Measurements from ENCODE around the gene TRMT1.
A peak's percentile ranks its signal among the peaks of the same experiment; 100 is the strongest.

TRMT1 gene

DNA sequence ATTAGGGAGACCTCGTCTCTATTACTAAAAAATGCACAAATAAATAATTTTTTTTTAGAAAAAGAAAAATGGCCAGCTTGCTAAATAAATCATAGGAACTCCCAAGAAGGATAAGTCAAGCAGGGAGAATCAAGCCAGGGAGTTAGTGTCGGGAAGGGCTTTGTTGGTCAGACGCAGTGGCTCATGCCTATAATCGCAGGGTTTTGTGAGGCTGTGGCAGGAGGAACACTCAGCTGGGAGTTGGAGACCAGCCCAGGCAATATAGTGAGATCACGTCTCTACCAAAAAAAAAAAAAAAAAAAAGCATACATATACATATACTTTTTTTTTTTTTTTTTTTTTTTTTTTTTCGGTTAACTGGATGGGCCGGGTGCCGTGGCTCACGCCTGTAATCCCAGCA, 10.5 kb upstream of the TRMT1 start:
- no peak for DNase-seq (ENCODE audit: low read depth, low spot score)

DNA sequence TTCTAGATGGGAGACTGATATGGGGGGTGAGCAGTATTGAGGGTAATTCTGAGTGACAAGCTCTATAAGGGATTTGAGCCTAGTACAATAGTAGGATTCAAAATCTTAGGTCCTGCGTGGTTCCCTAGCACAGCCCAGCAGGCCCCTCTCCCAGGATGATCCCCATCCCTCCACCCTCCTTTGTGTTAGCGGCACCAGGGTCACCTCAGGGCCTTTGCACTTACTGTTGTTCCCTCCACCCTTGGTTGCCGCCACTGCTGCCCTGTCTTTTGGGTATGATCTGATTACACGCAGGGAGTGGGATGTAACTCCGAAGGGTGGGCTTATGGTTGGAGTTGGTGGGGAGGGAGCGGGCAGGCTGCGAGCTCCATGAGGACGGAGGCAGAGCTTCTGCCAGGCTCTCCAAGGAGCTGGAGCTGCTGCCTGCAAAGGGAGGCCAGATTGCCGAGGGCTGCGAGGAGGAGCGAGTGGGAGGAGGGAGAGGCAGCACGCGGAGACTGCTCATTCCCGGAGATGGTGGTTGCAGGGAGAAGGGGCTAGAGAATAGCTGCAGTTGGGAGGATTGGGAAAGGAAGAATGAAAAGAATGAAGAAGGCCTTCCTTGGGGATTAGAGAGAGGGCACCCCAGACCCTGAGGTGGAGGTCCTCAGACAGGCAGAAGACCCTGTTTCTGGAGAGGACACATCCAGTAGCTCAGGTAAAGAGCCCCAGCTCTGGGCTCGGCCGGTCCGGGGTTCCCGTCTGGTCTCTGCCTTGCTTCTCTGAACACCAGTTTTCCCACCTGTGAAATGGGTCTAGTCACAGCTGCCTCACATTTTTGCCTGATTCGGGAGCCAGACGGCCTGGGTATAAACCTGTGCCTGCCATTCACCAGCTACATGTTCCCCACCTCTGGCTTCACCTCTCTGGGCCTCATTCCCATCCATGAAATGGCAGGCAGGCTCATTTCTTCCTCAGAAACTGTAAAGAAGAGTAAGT, 6.7 kb upstream of the TRMT1 start:
- DNase-seq (ENCODE audit: low read depth, low spot score): no peak

DNA sequence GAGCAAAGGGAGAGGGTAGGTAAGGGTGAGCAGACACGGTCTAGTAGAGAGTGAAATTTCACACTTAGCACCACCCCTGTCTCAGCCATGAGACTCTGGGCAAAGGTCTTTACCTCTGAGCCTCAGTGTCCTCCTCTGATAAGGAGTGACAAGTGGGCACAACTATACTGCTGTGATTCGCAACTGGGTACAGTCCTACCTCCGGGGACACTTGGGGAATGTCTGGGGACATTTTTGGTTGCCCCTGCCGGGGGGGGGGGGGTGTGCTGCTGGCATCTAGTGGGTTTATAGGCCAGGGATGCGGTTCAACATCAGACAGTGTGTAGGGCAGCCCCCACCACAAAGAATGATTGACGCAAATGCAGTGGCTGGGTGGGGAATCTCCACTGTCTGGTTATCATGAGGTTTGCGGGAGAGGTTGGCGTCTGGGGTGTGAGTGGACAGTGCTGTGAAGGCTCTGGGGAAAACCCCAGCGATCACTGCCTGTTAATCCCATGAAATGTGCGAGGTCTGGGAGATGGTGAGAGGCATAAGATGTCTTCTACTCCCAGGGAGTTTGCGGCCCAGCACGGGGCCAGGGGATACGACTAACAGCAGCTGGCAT, 5.8 kb upstream of the TRMT1 start:
- DNase-seq (ENCODE audit: low read depth, low spot score): no peak

DNA sequence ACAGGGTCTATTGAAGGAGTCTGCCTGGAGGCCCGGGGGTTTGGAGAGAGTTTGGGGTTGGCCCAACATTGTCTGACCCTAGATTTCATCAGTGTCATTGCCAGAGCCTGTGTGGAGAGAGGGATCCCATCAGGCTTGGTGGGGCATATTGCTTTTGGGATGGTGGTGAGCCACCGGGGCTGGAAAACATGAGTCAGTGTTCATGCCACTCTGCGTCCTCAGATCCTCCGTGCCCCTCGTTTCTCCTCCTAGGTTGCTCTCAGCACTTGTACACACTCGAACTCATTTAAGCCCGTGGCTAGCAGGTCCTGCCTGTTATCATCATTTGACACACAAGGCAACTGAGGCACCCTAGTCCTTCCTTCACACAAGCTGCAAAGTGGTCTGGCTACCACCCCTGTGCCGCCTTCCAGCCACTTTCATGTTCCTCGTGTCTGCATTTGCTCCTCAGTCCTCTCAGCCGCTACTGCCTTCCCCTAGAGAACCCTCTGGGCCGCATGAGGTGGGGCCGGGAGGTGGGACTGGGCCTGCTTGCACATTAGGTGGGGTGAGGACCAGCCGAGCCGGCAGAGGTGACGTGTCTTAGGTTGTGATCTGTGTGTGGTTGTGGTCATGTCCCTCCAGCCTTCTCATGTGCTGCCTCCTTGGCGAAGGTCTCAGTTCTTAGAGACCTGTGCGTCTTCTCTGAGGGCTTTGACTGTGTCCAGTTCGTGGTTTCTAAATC, 5.2 kb upstream of the TRMT1 start:
- DNase-seq (ENCODE audit: low read depth, low spot score): no peak

DNA sequence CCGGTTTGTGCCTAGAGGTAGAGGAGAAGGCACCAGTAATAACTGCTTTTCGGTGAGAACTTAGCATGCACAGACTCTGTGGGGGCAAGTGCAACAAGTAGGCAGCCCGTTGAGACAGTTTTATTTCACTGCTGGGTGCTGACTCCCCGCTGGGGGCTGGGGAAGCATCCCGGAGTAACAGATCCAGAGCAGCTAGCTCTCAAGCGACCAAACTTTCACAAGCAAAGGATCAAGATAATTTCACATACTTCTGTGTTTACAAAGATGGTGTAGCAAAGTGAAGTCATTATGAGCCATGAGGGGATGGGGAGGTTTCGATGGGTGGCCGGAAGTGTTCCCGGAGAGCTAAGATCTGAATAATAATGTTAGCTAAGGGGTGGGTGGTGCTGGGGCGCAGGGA, 4.3 kb upstream of the TRMT1 start:
- DNase-seq (ENCODE audit: low read depth, low spot score): no peak

DNA sequence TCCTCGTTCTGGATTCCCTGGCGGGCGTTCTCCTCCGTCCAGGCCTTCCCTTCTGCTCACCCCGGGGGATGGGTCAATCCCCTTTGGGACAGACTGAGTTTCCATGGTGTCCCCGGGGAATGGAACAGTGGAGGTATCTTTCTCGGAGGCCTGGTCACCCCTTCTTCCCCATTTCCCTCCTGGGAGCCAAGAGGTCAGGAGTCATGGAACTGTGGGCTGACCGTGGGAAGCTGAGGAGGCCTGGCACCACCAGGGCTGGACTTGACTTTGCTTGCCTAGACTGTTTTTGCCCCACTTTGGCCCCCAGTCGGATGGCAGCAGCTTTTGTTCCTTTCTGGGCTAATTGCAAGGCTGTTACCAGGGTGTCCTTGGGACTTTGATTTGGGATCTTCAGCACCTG, 3.5 kb upstream of the TRMT1 start:
- no peak for DNase-seq (ENCODE audit: low read depth, low spot score)

DNA sequence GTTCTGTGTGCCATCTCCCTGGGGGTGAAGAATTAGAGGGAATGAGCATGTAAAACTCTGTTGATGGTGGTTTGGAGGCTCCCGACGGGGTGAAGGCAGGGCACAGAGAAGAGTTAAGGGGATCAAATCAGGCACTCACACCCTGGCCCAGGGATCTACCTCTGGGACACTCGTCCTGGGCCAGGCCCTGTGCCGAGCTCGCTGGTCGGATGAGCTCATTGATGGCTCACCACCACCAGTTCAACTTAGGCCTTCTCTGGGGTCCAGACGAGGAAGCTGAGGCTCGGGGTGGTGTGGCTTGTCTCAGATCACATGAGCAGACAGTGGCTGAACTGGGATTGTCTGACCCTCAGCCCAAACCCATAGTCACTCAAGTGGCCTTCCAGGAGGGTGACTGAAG, 3.1 kb upstream of the TRMT1 start:
- no peak for DNase-seq (ENCODE audit: low read depth, low spot score)

DNA sequence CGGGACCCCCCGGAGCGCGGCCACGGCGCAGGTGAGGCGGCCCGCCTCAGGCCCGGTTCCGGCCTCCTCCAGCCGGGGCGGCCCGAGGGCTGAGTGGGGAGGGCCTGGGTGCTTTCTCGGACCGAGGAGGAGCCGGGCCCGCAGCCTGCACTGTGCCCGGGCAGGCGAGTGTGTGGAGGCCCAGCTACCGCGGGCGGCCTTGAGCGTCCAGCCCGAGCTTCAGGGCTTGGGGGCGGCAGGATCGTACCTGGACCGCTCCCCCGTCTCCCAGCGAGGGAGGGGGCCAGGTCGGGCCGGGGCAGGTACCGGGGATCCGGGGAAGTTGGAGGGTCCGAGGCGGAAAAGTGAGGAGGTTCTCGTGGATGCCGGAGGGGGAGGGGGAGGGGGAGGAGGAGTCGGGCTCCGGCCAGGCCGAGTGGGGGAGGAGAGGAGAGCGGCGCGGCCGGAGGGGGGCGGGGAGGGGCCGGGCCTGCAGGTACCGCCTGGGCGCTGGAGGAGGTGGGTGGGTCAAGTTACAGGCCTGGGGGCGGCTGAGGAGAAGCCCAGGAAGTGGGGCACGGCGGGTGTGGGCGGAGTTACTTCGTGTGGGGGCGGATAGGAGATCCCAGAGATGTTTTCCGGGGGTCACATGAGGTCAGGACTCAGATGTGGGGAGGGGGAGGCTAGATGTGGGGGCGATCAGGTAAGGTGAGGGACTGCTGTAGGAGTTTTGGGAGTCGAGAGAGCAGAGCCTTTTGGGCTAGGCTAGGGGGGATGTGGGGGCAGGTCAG, 2.1 kb upstream of the TRMT1 start:
- no peak for DNase-seq (ENCODE audit: low read depth, low spot score)

DNA sequence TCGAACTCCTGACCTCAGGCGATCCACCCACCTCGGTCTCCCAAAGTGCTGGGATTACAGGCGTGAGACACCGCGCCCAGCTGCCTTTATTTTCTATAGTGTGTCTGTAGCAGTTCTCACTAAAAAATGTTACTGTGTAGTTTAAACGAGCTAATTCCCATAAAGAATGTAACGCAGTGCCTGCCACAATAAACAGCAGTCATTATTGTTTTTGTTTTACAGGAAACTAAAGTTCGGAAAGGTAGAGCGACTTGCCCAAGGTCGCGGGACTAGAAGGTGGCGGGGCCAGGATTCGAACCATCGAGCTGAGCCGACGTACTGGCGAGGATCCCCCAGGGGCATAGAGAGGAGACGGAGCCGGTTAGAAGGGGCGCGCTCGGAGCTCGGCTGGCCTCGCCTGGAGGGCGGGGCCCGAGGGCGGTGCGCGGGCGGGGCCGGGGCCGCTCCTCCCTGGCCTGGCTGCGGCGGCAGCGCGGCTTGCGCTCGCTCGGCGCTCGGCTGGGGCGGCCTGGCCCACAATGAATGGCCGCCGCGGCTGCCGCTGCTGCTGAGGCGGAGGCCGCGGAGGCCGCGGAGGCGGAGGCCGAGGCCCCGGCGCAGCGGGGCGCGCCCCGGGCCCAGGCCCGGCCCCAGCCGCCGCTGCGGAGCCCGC, 1.4 kb upstream of the TRMT1 start, which contains the start of gene NACC1:
Gene NACC1 (plus strand): TSS at position 493 of the 652 bp plus-strand sequence. CDS start 16,944 bp downstream, outside the sequence.
- DNase-seq (ENCODE audit: low read depth, low spot score): peak; percentile 82

DNA sequence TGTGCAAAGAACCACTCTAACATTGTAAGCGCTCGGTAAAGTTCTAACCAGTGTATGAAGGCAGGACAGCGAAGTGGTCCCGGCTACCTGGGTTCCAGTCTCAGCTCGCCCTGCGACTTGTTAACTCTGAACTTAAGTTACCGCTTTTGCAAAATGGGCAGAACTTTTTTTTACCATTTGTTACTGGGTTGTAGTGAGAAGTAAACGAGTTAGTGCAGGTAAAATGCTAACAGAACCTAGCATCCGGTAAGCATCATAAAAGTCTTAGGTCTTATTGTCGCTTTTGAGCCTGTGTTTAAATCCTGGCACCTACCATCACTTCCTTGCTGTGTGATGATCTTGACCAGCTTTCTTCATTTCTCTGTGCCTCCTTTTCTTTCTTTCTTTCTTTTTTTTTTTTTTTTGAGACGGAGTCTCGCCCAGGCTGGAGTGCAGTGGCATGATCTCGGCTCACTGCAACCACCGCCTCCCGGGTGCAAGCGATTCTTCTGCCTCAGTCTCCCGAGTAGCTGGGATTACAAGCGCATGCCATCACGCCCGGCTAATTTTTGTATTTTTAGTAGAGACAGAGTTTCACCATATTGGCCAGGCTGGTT, 734 bp upstream of the TRMT1 start:
- no peak for DNase-seq (ENCODE audit: low read depth, low spot score)

DNA sequence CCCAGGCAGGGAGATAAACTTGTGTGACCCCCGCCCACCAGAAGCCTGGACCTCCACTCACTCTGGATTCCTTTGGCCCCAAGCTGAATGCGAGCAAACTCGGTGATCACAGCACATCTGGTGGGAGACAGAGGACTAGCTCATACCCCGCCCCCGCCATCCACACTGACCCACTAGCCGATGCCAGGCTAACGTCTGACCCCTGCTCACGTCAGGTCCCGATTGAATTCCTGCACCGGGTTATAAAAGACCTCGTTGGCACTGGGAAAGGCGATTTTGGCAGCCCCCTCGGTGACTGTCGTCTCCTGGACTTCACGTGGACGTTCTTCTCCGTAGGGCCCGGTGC, 631 bp downstream of the TRMT1 start:
- no peak for DNase-seq (ENCODE audit: low read depth, low spot score)

DNA sequence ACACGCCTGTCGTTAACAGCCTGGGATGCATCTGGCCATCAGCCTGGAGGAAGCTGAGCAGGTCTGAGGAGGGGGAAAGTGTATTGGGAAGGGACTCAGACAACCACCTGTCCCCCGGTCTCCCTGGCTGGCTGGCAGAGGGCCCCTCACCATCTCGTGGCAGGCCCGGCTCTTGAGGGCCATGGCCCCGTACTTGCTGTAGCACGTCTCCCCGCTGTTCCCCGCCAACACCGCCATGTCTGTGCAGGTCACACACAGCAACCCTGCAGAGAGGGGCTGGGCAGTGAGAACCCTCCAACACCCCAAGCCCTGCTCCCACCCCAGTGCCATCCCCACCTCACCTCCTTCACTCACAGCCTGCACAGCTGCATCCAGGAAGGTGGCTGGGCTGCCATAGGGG, 4.0 kb downstream of the TRMT1 start:
- no peak for DNase-seq (ENCODE audit: low read depth, low spot score)

DNA sequence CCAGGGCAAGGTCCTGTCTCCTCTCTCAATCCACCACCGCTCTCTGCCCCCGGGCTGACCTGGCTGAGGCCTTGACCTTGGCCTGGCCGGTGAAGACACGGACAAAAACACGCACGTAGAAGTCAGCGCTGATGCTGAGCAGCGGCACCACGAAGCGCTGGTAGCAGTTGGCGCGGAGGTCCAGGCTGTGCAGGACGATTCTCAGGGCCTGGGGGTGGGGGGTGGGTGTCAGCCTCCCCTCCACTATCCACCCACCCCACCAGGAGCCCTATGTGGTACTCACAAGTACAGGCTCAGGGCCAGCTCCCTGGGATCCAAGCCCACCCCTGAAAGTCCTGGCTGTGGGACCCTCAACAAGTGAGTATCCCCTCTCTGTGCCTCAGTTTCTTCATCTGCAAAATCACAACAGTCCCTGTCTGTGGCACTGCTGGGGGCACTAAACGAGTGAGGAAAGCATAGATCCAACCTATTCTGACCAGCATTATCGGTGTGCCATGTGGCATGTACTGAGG, 6.4 kb downstream of the TRMT1 start:
- DNase-seq (ENCODE audit: low read depth, low spot score): no peak

DNA sequence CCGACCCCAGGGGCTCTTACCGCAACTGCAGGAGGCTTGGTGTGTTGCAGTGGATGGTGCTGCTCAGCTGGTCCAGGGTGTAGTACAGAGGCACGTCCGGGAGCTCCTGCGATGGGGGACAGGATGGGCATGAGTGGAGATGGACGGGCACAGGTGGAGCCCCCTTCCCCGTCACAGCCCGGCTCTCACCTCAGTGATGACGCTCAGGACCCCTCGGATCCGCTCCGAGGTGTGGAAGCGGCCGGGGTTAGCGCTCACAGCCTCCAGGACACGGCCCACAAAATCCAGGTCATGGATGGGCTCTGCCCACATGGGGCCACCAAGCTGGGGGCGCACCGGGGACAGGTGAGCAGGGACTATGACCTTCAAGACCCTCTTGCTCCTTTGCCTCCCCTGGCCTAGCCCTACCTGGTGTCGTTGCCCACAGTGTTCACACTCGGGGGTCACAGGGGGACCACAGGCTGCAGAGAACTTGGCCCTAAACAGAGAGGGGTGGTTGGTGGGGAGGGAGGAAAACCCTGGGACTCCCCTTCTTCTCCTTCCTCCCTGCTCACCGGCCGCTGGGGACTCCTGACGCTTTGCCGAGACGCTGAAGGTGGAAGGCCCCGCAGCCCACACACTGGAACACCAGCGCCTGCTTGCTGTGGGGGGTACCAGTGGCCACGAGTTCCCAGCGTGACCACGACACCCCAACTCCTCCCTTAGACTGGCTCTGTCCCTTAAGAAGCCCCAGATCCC, 7.0 kb downstream of the TRMT1 start:
- no peak for DNase-seq (ENCODE audit: low read depth, low spot score)

DNA sequence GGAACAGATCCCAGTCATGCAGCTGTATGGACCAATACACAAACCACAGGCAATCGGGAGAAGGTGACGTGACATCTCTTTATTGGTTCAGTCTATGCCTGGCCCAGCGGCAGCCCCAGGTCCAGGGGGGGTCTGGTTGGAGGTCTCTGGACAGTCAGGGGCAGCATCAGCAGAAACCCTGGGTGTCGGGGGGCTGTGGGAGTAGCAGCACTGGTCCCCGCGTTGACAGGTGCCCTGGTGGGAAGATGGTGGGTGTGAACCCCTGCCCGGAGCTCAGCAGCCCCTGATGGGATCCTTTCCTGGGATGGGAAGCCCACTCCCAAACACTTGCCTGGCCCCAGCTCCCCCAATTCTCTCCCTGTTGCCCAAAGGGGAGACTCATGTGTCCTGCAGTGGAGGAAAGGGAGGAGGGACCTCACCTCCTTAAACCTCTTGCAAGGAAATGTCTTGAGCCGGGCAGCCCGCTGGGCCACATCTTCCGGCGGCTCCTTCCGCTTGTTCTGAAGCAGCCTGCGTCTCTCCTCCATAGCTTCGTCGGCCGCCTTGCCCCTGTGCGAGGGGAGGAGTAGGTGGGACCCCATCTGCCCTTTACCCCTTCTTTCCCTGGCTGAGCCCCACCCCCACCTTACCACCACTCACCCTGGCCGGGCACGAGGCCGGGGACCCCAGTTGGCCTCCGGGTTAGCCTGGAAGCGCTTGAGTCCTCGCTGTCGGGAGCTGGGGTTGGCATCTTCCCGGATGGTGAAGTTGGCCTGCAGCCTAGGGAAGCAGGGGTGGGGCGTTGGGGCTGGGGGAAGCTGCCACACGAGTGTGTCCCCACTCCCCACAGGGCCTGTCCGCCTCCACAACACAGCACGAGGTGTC, 11.5 kb downstream of the TRMT1 start:
- no peak for DNase-seq (ENCODE audit: low read depth, low spot score)

DNA sequence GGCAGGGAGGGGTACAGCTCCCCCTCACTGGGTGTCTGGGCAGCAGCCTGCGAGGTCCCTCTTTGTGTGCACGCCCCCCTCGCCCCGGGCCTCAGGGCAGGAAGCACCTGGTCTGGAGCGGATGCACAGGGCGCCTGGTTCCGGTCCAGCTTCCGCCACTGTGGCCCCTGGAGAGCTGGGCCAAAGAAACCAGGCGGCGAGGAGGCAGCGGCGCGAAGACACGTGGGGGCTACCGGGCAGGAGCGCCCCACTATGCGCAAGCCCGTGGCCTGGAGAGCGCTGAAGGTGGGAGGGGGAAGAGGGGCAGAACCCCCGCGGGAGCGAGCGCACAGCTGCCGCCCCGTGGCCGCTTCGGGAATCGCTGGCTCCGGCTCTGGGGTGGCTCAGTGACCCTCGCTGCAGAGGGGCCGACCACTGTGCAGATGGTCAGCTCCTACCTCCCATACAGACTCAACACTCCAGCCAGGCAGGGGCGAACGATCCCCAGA, 12.1 kb downstream of the TRMT1 start:
- peak; percentile 32 for DNase-seq (ENCODE audit: low read depth, low spot score)

DNA sequence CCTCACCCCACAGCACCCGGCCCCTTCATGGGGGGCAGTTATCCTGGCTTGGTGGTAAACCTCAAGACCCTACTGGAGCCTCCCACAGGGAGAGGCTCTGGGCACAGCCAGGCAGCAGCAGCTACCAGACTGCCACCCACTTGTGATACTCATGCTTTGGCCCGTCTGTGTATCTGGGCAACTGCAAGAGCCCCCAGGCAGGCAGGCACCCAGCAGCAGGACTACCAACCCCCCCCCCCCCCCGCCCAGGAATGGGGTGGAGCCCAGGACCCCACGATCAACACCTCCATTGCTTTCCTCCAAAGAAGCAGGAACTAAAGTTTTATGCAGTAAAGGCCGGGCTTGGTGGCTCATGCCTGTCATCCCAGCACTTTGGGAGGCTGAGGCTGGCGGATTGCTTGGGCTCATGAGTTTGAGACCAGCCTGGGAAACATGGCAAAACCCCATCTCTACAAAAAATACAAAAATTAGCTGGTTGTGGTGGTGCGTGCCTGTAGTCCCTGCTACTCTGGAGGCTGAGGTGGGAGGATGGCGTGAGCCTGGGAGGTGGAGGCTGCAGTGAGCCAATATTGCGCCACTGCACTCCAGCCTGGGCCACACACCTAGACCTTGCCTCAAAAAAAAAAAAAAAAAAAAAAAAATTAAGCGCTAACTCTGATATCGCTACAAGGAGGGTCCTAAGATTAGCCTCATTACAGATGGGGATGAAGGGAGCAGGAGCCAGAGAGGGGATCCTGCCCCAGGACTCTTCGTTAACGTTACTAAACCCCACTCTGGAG, 12.8 kb downstream of the TRMT1 start:
- no peak for DNase-seq (ENCODE audit: low read depth, low spot score)

All from activated naive CD8-positive, alpha-beta T cell treated with anti-CD3 and anti-CD28 coated beads, Interleukin-2, amount 50 U/mL, for 16 hours (primary cell).